ENCODE results near the gene MLIP.

Gene MLIP

GRCh38 chr6:54157405-54157804 is 46.2 kb downstream of the MLIP start:
- H3K4me3 ChIP-seq (ENCODE audit: low read depth, low read length): no peak overlapping the region
- no peak for DNase-seq (ENCODE audit: low read depth)
- TF ChIP-seq CTCF (IDR thresholded peaks at IDR 0.05; ENCODE audit: insufficient read depth, low read depth, low read length, missing control alignments): no peak

GRCh38 chr6:54173089-54173488 is 61.8 kb downstream of the MLIP start:
- no peak for TF ChIP-seq CTCF (IDR thresholded peaks at IDR 0.05; ENCODE audit: insufficient read depth, low read depth, low read length, missing control alignments)
- H3K4me3 ChIP-seq (ENCODE audit: low read depth, low read length): no peak overlapping the region
- no peak for DNase-seq (ENCODE audit: low read depth)

- DNase-seq (ENCODE audit: low read depth): no peak
- H3K4me3 ChIP-seq (ENCODE audit: low read depth, low read length): no peak overlapping the region
- TF ChIP-seq CTCF (IDR thresholded peaks at IDR 0.05; ENCODE audit: insufficient read depth, low read depth, low read length, missing control alignments): no peak
Observed at GRCh38 chr6:54179152-54179551, 67.9 kb downstream of the MLIP start.

- no peak for TF ChIP-seq CTCF (IDR thresholded peaks at IDR 0.05; ENCODE audit: insufficient read depth, low read depth, low read length, missing control alignments)
- DNase-seq (ENCODE audit: low read depth): no peak
- no peak overlapping the region for H3K4me3 ChIP-seq (ENCODE audit: low read depth, low read length)
Observed at GRCh38 chr6:54183616-54184015, 72.4 kb downstream of the MLIP start.

GRCh38 chr6:54185885-54186284 is 74.6 kb downstream of the MLIP start:
- no peak overlapping the region for H3K4me3 ChIP-seq (ENCODE audit: low read depth, low read length)
- TF ChIP-seq CTCF (IDR thresholded peaks at IDR 0.05; ENCODE audit: insufficient read depth, low read depth, low read length, missing control alignments): no peak
- no peak for DNase-seq (ENCODE audit: low read depth)

GRCh38 chr6:54188846-54189245 is 77.6 kb downstream of the MLIP start:
- TF ChIP-seq CTCF (IDR thresholded peaks at IDR 0.05; ENCODE audit: insufficient read depth, low read depth, low read length, missing control alignments): no peak
- no peak for DNase-seq (ENCODE audit: low read depth)
- no peak overlapping the region for H3K4me3 ChIP-seq (ENCODE audit: low read depth, low read length)

GRCh38 chr6:54191461-54191860 is 80.2 kb downstream of the MLIP start:
- no peak for DNase-seq (ENCODE audit: low read depth)
- no peak for TF ChIP-seq CTCF (IDR thresholded peaks at IDR 0.05; ENCODE audit: insufficient read depth, low read depth, low read length, missing control alignments)
- H3K4me3 ChIP-seq (ENCODE audit: low read depth, low read length): no peak overlapping the region
